Karpas-422 (cell line): ENCODE data around the gene AFAP1. TPM values are rescaled to one million over a fixed set of nuclear protein-coding genes. Genes with fewer than 3 reads are reported as not detected.

Experiments used
- DNase-seq: peaks from one replicate; pipeline ENCODE4 v3.0.0-alpha.2; 2015
- H2AFZ ChIP-seq: fragments of 200-600 bp; sonication (generic); 2 replicates; pipeline ENCODE4 v1.6.1; 2014; ENCODE audit warnings: antibody characterized with exemption, low read length, mixed read lengths
- H3K27ac ChIP-seq: fragments of 200-600 bp; sonication (generic); 2 replicates; pipeline ENCODE4 v1.5.1; 2014; ENCODE audit warnings: mild to moderate bottlenecking, low read length, moderate library complexity
- H3K27me3 ChIP-seq: fragments of 200-600 bp; sonication (generic); 2 replicates; pipeline ENCODE4 v1.6.1; 2014; ENCODE audit warnings: low read length, mixed read lengths
- H3K36me3 ChIP-seq: fragments of 200-600 bp; sonication (generic); 2 replicates; pipeline ENCODE4 v1.6.1; 2014; ENCODE audit warnings: low read length, mixed read lengths; ENCODE audit not compliant: insufficient read depth
- H3K4me1 ChIP-seq: fragments of 200-600 bp; sonication (generic); 2 replicates; pipeline ENCODE4 v1.6.1; 2014; ENCODE audit warnings: mild to moderate bottlenecking, low read length, mixed read lengths
- H3K4me2 ChIP-seq: fragments of 200-600 bp; sonication (generic); 2 replicates; pipeline ENCODE4 v1.6.1; 2014; ENCODE audit warnings: low read length, low read depth, mild to moderate bottlenecking; ENCODE audit not compliant: poor library complexity, severe bottlenecking
- H3K4me3 ChIP-seq: fragments of 200-600 bp; sonication (generic); 2 replicates; pipeline ENCODE4 v1.5.1; 2014; ENCODE audit warnings: mild to moderate bottlenecking, antibody characterized with exemption, low read length, mixed read lengths
- H3K79me2 ChIP-seq: fragments of 200-600 bp; sonication (generic); 2 replicates; pipeline ENCODE4 v1.6.1; 2014; ENCODE audit warnings: mild to moderate bottlenecking, low read length, mixed read lengths
- H3K9ac ChIP-seq: fragments of 200-600 bp; sonication (generic); 2 replicates; pipeline ENCODE4 v1.6.0; 2014; ENCODE audit warnings: low read length
- H3K9me2 ChIP-seq: fragments of 200-600 bp; sonication (generic), shearing (Covaris generic); replicated peaks from 2 replicates; pipeline ENCODE4 v1.6.0; 2014; ENCODE audit warnings: mild to moderate bottlenecking, low read length, moderate library complexity; ENCODE audit not compliant: insufficient read depth
- H3K9me3 ChIP-seq: fragments of 300-700, 200-600 bp; sonication (generic); 2 replicates; pipeline ENCODE4 v1.6.1; 2014; ENCODE audit warnings: low read length, mixed read lengths
- H4K20me1 ChIP-seq: fragments of 200-600 bp; sonication (generic); 2 replicates; pipeline ENCODE4 v1.6.1; 2014; ENCODE audit warnings: mild to moderate bottlenecking, antibody characterized with exemption, low read length, low read depth; ENCODE audit not compliant: insufficient read depth
- total RNA-seq: library from RNA; depleted of rRNA; stranded (reverse); fragments of >200 nt; shearing (Covaris generic); gene quantifications from 2 replicates; pipeline ENCODE4 v1.2.3, GENCODE V29; 2014; ENCODE audit warnings: low replicate concordance

The AFAP1 gene
- total RNA-seq, 1 experiment from 2014 or later, result not detected

GRCh38 chr4:7777871-7778509, 161.7 kb downstream of the AFAP1 start:
- H3K4me3 ChIP-seq, result no peak overlapping the region
- H2AFZ ChIP-seq, result no peak overlapping the region
- no peaks in the 10 kb centered on the region for H3K27me3 ChIP-seq
- H3K9ac ChIP-seq, result no peak overlapping the region
- H3K36me3 ChIP-seq, result no peaks in the 10 kb centered on the region
- no peaks in the 10 kb centered on the region for H3K9me2 ChIP-seq
- H3K9me3 ChIP-seq, result no peaks in the 10 kb centered on the region
- H3K4me1 ChIP-seq, result no peaks in the 10 kb centered on the region
- H3K4me2 ChIP-seq, result no peak overlapping the region
- H3K79me2 ChIP-seq, result no peaks in the 10 kb centered on the region
- 0 out of 2 replicates have a peak, but pooled peaks cover 5% of the 10 kb centered on the region for H4K20me1 ChIP-seq
- no peak for DNase-seq
- H3K27ac ChIP-seq, result no peak overlapping the region

GRCh38 chr4:7777017-7777710, 162.5 kb downstream of the AFAP1 start:
- no peak overlapping the region for H3K9ac ChIP-seq
- no peaks in the 10 kb centered on the region for H3K9me3 ChIP-seq
- no peaks in the 10 kb centered on the region for H3K4me1 ChIP-seq
- H2AFZ ChIP-seq, result no peak overlapping the region
- no peak for DNase-seq
- H4K20me1 ChIP-seq, result peaks cover 7% of the 10 kb centered on the region; the same call in 1 of the 2 replicates
- H3K79me2 ChIP-seq, result no peaks in the 10 kb centered on the region
- H3K27ac ChIP-seq, result no peak overlapping the region
- no peaks in the 10 kb centered on the region for H3K9me2 ChIP-seq
- H3K27me3 ChIP-seq, result no peaks in the 10 kb centered on the region
- no peak overlapping the region for H3K4me3 ChIP-seq
- no peak overlapping the region for H3K4me2 ChIP-seq
- H3K36me3 ChIP-seq, result no peaks in the 10 kb centered on the region

GRCh38 chr4:7775396-7775795, 164.3 kb downstream of the AFAP1 start:
- Histone ChIP-seq H2AFZ (no peak overlapping the region), H3K27me3 (no peaks in the 10 kb centered on the region), H3K9me2 (no peaks in the 10 kb centered on the region), H3K9me3 (no peaks in the 10 kb centered on the region), H3K4me2 (no peak overlapping the region), H3K4me3 (no peak overlapping the region), H3K79me2 (no peaks in the 10 kb centered on the region), H3K27ac (no peak overlapping the region), H3K36me3 (no peaks in the 10 kb centered on the region), H3K9ac (no peak overlapping the region), H3K4me1 (no peaks in the 10 kb centered on the region), H4K20me1 (peaks cover 5% of the 10 kb centered on the region; the same call in 1 of the 2 replicates)
- no peak for DNase-seq

- H3K9me3 ChIP-seq, result no peaks in the 10 kb centered on the region
- H3K36me3 ChIP-seq, result no peaks in the 10 kb centered on the region
- H3K27ac ChIP-seq, result no peak overlapping the region
- no peak overlapping the region for H3K9ac ChIP-seq
- H3K27me3 ChIP-seq, result no peaks in the 10 kb centered on the region
- no peaks in the 10 kb centered on the region for H3K4me1 ChIP-seq
- no peak overlapping the region for H3K4me2 ChIP-seq
- no peaks in the 10 kb centered on the region for H3K9me2 ChIP-seq
- peaks cover 5% of the 10 kb centered on the region; the same call in 1 of the 2 replicates for H4K20me1 ChIP-seq
- DNase-seq, result no peak
- no peak overlapping the region for H2AFZ ChIP-seq
- H3K4me3 ChIP-seq, result no peak overlapping the region
- H3K79me2 ChIP-seq, result no peaks in the 10 kb centered on the region
Measured at GRCh38 chr4:7774301-7775294, 165.1 kb downstream of the AFAP1 start.

GRCh38 chr4:7773401-7774180, 166.1 kb downstream of the AFAP1 start:
- Histone ChIP-seq H3K27me3 (no peaks in the 10 kb centered on the region), H3K79me2 (no peaks in the 10 kb centered on the region), H3K9ac (no peak overlapping the region), H3K4me1 (no peaks in the 10 kb centered on the region), H3K9me3 (no peaks in the 10 kb centered on the region), H3K27ac (no peak overlapping the region), H3K4me2 (no peak overlapping the region), H4K20me1 (peaks cover 10% of the 10 kb centered on the region; the same call in 1 of the 2 replicates), H3K36me3 (no peaks in the 10 kb centered on the region), H3K4me3 (no peak overlapping the region), H2AFZ (no peak overlapping the region), H3K9me2 (no peaks in the 10 kb centered on the region)
- DNase-seq, result no peak

- H3K4me2 ChIP-seq, result no peak overlapping the region
Measured at GRCh38 chr4:7772711-7773385, 166.8 kb downstream of the AFAP1 start.

More at GRCh38 chr4:7772711-7773385, 166.8 kb downstream of the AFAP1 start:
- Histone ChIP-seq H3K9me2 (no peaks in the 10 kb centered on the region), H3K4me3 (no peak overlapping the region), H3K4me1 (no peaks in the 10 kb centered on the region), H3K79me2 (no peaks in the 10 kb centered on the region), H3K27ac (no peak overlapping the region), H4K20me1 (peaks cover 10% of the 10 kb centered on the region; the same call in 1 of the 2 replicates), H3K27me3 (no peaks in the 10 kb centered on the region), H3K9me3 (no peaks in the 10 kb centered on the region), H3K9ac (no peak overlapping the region), H2AFZ (no peak overlapping the region), H3K36me3 (no peaks in the 10 kb centered on the region)
- DNase-seq, result no peak
